ENCODE results near the gene HOMER1.

The HOMER1 gene

GRCh38 chr5:79448336-79448735, 65.6 kb downstream of the HOMER1 start:
- no peaks in the 10 kb centered on the region for H3K4me1 Mint-ChIP-seq (ENCODE audit: low read depth)
- DNase-seq: no peak

GRCh38 chr5:79436821-79437220, 77.1 kb downstream of the HOMER1 start:
- H3K9me3 Mint-ChIP-seq: no peaks in the 10 kb centered on the region
- H3K27ac Mint-ChIP-seq: no peak overlapping the region
- DNase-seq: no peak
- peaks cover 18% of the 10 kb centered on the region for H3K36me3 Mint-ChIP-seq (ENCODE audit: low read depth)
- no peaks in the 10 kb centered on the region for H3K4me1 Mint-ChIP-seq (ENCODE audit: low read depth)
- H3K4me3 Mint-ChIP-seq: no peak overlapping the region
- no peaks in the 10 kb centered on the region for H3K27me3 Mint-ChIP-seq

More at GRCh38 chr5:79448336-79448735, 65.6 kb downstream of the HOMER1 start:
- Mint-ChIP-seq H3K27ac (no peak overlapping the region), H3K4me3 (no peak overlapping the region), H3K27me3 (no peaks in the 10 kb centered on the region), H3K9me3 (no peaks in the 10 kb centered on the region), H3K36me3 (ENCODE audit: low read depth) (peaks cover 9% of the 10 kb centered on the region)

DNA sequence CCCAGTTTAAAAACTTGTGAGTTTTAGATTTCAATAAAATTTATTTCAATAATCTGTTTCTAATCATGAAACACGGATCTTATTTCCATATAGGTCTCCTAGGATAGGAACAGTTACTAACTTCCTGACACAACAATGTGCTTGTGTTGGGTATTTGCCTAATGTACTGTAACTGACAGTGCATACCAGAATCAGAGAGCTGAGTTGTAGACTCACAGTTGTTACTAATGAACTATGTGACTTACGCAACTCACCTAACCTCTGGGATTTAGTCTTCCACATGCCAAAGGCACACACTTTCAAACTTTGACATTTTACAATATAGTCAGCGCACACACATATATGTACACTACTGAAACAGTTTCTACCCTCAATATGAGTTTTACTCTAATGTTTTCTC, 77.7 kb downstream of the HOMER1 start:
- no peak overlapping the region for H3K4me3 Mint-ChIP-seq
- no peak for DNase-seq
- no peak overlapping the region for H3K27ac Mint-ChIP-seq
- H3K27me3 Mint-ChIP-seq: no peaks in the 10 kb centered on the region
- H3K9me3 Mint-ChIP-seq: no peaks in the 10 kb centered on the region
- no peaks in the 10 kb centered on the region for H3K4me1 Mint-ChIP-seq (ENCODE audit: low read depth)
- peaks cover 19% of the 10 kb centered on the region for H3K36me3 Mint-ChIP-seq (ENCODE audit: low read depth)

- DNase-seq: no peak
These were observed 83.7 kb downstream of the HOMER1 start for GRCh38 chr5:79430196-79430595.

GRCh38 chr5:79423296-79423695, 90.6 kb downstream of the HOMER1 start:
- DNase-seq: no peak
- Mint-ChIP-seq H3K4me3 (no peak overlapping the region), H3K4me1 (ENCODE audit: low read depth) (no peaks in the 10 kb centered on the region), H3K27me3 (no peaks in the 10 kb centered on the region), H3K9me3 (no peaks in the 10 kb centered on the region), H3K36me3 (ENCODE audit: low read depth) (peaks cover 6% of the 10 kb centered on the region), H3K27ac (no peak overlapping the region)

More at GRCh38 chr5:79430196-79430595, 83.7 kb downstream of the HOMER1 start:
- Mint-ChIP-seq H3K4me3 (no peak overlapping the region), H3K27ac (no peak overlapping the region), H3K4me1 (ENCODE audit: low read depth) (no peaks in the 10 kb centered on the region), H3K9me3 (no peaks in the 10 kb centered on the region), H3K27me3 (no peaks in the 10 kb centered on the region), H3K36me3 (ENCODE audit: low read depth) (peaks cover 8% of the 10 kb centered on the region)

- Mint-ChIP-seq H3K9me3 (no peaks in the 10 kb centered on the region), H3K4me1 (ENCODE audit: low read depth) (peaks cover 3% of the 10 kb centered on the region), H3K27ac (no peak overlapping the region), H3K4me3 (no peak overlapping the region), H3K36me3 (ENCODE audit: low read depth) (peaks cover 6% of the 10 kb centered on the region), H3K27me3 (no peaks in the 10 kb centered on the region)
- DNase-seq: no peak
These were observed 93.7 kb downstream of the HOMER1 start for GRCh38 chr5:79420248-79420647.

GRCh38 chr5:79418276-79418675, 95.7 kb downstream of the HOMER1 start:
- no peaks in the 10 kb centered on the region for H3K36me3 Mint-ChIP-seq (ENCODE audit: low read depth)
- no peak for DNase-seq

GRCh38 chr5:79417495-79417894, 96.4 kb downstream of the HOMER1 start:
- H3K27ac Mint-ChIP-seq: no peak overlapping the region
- DNase-seq: no peak
- no peaks in the 10 kb centered on the region for H3K27me3 Mint-ChIP-seq
- no peaks in the 10 kb centered on the region for H3K36me3 Mint-ChIP-seq (ENCODE audit: low read depth)
- peaks cover 3% of the 10 kb centered on the region for H3K4me1 Mint-ChIP-seq (ENCODE audit: low read depth)
- no peaks in the 10 kb centered on the region for H3K9me3 Mint-ChIP-seq
- no peak overlapping the region for H3K4me3 Mint-ChIP-seq

More at GRCh38 chr5:79418276-79418675, 95.7 kb downstream of the HOMER1 start:
- Mint-ChIP-seq H3K4me3 (no peak overlapping the region), H3K4me1 (ENCODE audit: low read depth) (peaks cover 3% of the 10 kb centered on the region), H3K27ac (no peak overlapping the region), H3K27me3 (no peaks in the 10 kb centered on the region), H3K9me3 (no peaks in the 10 kb centered on the region)

GRCh38 chr5:79416499-79416898, 97.4 kb downstream of the HOMER1 start:
- Mint-ChIP-seq H3K36me3 (ENCODE audit: low read depth) (no peaks in the 10 kb centered on the region), H3K9me3 (no peaks in the 10 kb centered on the region), H3K27ac (no peak overlapping the region), H3K4me1 (ENCODE audit: low read depth) (peaks cover 3% of the 10 kb centered on the region), H3K27me3 (no peaks in the 10 kb centered on the region), H3K4me3 (no peak overlapping the region)
- no peak for DNase-seq

- H3K27ac Mint-ChIP-seq: no peak overlapping the region
- peaks cover 18% of the 10 kb centered on the region for H3K36me3 Mint-ChIP-seq (ENCODE audit: low read depth)
- H3K27me3 Mint-ChIP-seq: no peaks in the 10 kb centered on the region
- no peak for DNase-seq
- no peak overlapping the region for H3K4me3 Mint-ChIP-seq
- H3K4me1 Mint-ChIP-seq (ENCODE audit: low read depth): peaks cover 3% of the 10 kb centered on the region
- peaks cover 14% of the 10 kb centered on the region for H3K9me3 Mint-ChIP-seq
These were observed 100.8 kb downstream of the HOMER1 start for GRCh38 chr5:79413112-79413511.

GRCh38 chr5:79408028-79408427, 105.9 kb downstream of the HOMER1 start:
- H3K36me3 Mint-ChIP-seq (ENCODE audit: low read depth): peaks cover 34% of the 10 kb centered on the region
- peaks cover 25% of the 10 kb centered on the region for H3K9me3 Mint-ChIP-seq
- no peaks in the 10 kb centered on the region for H3K27me3 Mint-ChIP-seq
- no peak overlapping the region for H3K27ac Mint-ChIP-seq
- DNase-seq: no peak
- H3K4me1 Mint-ChIP-seq (ENCODE audit: low read depth): no peaks in the 10 kb centered on the region
- no peak overlapping the region for H3K4me3 Mint-ChIP-seq

GRCh38 chr5:79407591-79407990, 106.3 kb downstream of the HOMER1 start:
- Mint-ChIP-seq H3K36me3 (ENCODE audit: low read depth) (peaks cover 34% of the 10 kb centered on the region), H3K4me1 (ENCODE audit: low read depth) (no peaks in the 10 kb centered on the region), H3K27ac (no peak overlapping the region), H3K9me3 (peaks cover 25% of the 10 kb centered on the region), H3K27me3 (no peaks in the 10 kb centered on the region), H3K4me3 (no peak overlapping the region)
- DNase-seq: no peak

DNA sequence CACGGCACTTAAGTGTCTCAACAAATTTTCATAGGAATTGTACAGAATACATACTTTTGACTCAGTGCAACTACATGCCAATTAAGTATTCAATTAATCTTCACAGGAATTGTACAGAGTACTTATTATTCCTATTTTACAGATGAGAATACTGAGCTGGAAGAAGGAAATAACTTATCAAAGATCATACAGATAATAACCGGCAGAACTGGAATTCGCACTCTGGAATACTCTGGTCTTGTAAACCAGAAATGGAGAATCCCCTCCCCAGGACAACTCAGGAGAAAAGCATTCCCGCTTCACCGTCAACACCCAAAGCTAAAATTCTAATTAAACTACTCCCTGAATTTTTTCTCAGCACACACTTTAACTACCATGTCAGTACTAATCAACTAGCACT, 112.7 kb downstream of the HOMER1 start:
- Mint-ChIP-seq H3K27me3 (no peaks in the 10 kb centered on the region), H3K27ac (no peak overlapping the region), H3K9me3 (peaks cover 2% of the 10 kb centered on the region), H3K4me1 (ENCODE audit: low read depth) (no peaks in the 10 kb centered on the region), H3K36me3 (ENCODE audit: low read depth) (peaks cover 17% of the 10 kb centered on the region), H3K4me3 (no peak overlapping the region)
- no peak for DNase-seq

DNA sequence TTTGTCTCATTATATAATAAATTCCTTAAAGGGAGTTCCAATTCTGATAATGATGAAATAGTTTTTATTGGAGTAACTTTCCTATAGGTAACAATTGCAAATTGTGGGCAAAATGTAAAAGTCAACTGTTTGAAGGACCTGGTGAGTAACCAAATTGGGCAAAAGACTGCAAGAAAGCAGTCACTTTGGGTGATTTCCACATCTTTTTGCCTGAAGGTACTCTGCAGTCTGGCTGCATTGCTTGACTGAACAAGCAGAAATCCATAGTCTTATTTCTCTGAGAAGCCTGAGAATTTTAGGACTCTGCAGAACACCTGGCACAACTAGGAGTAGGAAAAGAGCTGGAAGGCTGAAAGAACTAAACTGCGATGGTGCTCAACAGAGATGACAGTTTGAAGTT, 114.9 kb downstream of the HOMER1 start:
- Mint-ChIP-seq H3K4me1 (ENCODE audit: low read depth) (no peaks in the 10 kb centered on the region), H3K36me3 (ENCODE audit: low read depth) (peaks cover 26% of the 10 kb centered on the region), H3K9me3 (no peaks in the 10 kb centered on the region), H3K4me3 (no peak overlapping the region), H3K27ac (no peak overlapping the region), H3K27me3 (no peaks in the 10 kb centered on the region)
- DNase-seq: no peak

GRCh38 chr5:79397080-79397479, 116.9 kb downstream of the HOMER1 start:
- DNase-seq: no peak
- Mint-ChIP-seq H3K27ac (no peak overlapping the region), H3K9me3 (no peaks in the 10 kb centered on the region), H3K4me1 (ENCODE audit: low read depth) (no peaks in the 10 kb centered on the region), H3K27me3 (no peaks in the 10 kb centered on the region), H3K36me3 (ENCODE audit: low read depth) (peaks cover 27% of the 10 kb centered on the region), H3K4me3 (no peak overlapping the region)

DNA sequence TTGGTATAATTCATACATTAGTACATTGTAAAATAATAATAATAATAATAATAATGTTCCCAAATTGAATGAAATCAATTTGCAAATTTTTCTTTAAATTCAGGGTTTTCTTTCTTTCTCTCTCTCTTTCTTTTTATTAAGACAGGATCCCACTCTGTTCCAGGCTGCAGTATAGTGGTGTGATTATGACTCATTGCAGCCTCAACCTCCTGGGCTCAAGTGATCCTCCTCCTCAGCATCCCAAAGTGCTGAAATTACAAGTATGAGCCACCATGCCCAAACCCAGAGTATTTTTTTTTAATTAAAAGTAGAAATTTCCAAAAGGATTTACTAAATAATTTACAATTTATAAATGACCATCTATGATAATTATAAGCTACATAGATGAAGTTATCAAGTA, 117.7 kb downstream of the HOMER1 start:
- no peaks in the 10 kb centered on the region for H3K4me1 Mint-ChIP-seq (ENCODE audit: low read depth)
- no peak overlapping the region for H3K4me3 Mint-ChIP-seq
- no peaks in the 10 kb centered on the region for H3K9me3 Mint-ChIP-seq
- no peak for DNase-seq
- H3K27ac Mint-ChIP-seq: no peak overlapping the region
- peaks cover 25% of the 10 kb centered on the region for H3K36me3 Mint-ChIP-seq (ENCODE audit: low read depth)
- no peaks in the 10 kb centered on the region for H3K27me3 Mint-ChIP-seq
